ENCODE results near the gene FURIN.
"Not testable (repeated sequence)": the region's sequence is repeated elsewhere in the genome, so short reads cannot be mapped to it uniquely, and the experiment has no call there.

FURIN gene

DNA sequence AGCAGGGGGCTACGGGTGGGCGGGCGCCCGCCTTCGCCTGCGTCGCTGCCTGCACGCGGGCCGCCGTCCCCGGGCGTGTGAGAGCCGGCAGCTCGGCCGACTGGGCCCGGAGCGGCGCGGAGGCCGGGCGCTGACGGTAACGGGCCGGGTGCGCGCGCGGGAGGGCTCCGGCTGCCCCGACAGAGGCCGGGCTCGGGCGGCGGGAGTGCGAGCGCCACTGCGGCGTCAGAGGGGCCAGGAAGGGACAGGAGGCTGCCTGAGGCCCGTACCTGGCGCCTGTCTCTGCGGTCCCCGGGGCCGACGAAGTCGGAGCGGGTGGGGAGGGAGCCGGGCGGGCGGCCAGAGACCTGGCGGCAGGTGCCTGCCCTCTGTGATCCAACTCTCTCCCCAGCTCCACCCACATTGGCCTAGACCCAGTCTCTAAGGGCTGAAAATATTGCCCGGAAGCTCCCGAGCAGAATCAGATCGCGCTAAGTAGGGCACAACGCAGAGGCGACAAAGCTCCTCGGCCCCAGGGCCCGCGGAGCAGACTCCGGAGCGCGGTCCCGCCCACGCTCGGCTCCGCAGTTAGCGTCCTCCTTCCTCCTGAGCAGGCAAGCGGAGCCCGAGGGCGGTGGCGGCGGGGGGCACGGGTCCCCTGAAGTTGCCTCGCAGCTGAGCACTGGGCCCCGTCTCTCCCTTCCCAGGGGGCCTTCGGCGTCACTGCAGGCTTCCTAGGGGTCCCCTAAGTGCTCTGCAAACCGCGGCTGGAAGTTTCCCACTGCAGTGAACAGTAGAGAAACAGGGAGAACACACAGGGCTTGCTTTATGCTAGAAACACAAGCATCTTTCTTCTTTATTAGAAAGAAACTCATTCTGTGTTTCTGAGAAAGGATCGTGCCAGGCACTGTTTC lies 34.7 kb downstream of the FURIN start, which contains the start of gene MAN2A2:
Gene MAN2A2, plus strand, starts transcription at position 463 of the 893 bp plus-strand sequence. CDS start 906 bp downstream, outside the sequence.
- DNase-seq (ENCODE audit: low read depth in 2 of 2): peak; percentile 69 to 77

DNA sequence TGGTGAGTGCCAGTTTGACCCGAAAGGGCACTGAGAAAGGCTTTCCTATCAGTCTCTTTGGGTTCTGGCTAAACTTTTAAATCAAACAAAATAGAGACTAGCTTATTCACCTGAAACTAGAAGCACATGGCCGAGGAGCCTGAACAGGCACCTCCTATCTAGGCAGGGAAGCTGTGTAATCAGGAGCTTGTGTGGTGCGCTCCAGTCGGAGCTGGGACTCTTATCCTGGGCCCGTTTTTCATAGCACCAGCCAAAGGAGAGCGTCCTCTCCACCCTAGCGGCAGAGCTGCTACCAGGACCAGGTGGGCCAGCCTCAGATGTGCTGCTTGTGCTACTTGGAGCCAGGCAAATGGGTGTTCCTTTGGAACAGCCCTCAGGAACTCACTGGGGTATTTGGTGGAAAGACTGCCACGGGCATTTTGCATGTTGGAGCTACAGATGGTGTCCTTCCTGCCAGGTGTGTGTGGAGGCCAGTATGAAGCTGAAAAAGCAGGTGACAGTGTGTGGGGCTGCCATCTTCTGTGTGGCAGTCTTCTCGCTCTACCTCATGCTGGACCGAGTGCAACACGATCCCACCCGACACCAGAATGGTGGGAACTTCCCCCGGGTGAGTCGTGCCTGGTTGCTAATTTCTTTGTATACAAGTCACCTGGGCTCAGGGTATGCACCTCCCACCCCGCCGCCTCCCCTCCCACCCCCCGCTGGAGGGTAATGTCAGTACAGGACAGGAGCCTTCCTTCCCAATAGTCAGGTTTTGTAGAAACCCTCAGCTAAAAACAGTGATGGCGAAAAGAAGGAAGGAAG lies 35.5 kb downstream of the FURIN start:
- DNase-seq (ENCODE audit: low read depth in 2 of 2): no peak

DNA sequence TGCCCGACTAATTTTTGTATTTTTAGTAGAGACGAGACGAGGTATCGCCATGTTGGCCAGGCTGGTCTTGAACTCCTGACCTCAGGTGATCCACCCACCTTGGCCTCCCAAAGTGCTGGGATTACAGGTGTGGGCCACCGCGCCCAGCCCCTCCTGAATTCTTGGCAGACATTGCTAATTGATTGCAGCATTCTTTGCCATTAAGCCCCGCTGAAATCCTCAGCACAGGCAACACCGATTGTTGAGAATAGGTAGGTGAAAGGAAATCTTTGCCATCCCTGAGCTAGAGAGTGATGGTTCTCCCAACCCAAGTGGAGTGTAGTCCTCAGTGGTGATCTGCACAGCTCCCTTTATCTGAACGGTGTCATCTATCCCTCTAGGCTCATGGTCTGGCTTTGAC lies 36.4 kb downstream of the FURIN start:
- DNase-seq (ENCODE audit: low read depth in 2 of 2): no peak

DNA sequence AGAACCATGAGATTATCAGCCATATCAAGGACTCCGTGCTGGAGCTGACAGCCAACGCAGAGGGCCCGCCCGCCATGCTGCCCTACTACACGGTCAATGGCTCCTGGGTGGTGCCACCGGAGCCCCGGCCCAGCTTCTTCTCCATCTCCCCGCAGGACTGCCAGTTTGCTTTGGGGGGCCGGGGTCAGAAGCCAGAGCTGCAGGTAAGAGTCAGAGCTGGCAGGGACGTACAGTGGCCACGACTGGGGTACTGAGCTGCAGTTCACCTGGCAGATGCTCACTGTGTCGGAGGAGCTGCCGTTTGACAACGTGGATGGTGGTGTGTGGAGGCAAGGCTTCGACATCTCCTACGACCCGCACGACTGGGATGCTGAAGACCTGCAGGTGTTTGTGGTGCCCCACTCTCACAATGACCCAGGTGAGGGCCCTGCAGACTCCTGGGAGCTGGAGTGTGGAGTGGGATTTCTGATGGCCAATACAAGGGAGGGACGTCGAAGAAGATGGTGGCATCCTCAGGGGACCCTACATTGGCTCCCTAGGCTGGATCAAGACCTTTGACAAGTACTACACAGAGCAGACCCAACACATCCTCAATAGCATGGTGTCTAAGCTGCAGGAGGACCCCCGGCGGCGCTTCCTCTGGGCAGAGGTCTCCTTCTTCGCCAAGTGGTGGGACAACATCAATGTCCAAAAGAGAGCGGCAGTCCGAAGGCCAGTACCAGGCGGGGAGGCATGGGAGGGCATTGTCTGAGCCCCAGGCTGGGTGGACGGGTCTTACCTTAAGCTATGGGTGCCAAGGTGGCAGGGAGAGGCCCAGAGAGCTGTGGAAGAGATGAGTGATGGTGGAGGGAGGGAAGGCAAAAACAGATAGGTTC lies 37.2 kb downstream of the FURIN start:
- no peak for DNase-seq (ENCODE audit: low read depth in 2 of 2)

DNA sequence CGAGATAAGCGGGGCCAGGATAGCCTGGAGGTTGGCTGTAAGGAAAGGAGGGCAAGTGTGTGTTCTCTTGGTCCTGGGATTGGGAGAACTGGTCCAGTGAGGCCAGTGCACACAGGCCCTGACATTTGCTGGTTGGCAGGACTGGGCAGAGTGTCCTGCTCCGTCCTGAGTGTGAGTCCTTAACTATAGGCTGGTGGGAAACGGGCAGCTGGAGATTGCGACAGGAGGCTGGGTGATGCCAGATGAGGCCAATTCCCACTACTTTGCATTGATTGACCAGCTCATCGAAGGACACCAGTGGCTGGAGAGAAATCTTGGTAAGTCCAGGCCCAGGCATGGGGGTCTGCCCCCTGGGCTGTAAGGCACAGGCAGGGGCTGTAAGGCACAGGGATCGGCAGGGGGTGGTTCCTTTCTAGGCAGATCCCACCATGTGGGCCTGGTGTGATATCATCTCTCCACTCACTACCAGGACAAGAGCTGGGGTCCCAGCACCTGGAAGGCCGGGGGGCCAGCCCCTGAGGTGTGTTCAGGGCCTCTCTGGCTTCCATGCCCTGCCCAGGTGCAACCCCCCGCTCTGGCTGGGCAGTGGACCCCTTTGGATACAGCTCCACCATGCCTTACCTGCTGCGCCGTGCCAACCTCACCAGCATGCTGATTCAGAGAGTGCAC lies 37.9 kb downstream of the FURIN start:
- DNase-seq (ENCODE audit: low read depth in 2 of 2): no peak

DNA sequence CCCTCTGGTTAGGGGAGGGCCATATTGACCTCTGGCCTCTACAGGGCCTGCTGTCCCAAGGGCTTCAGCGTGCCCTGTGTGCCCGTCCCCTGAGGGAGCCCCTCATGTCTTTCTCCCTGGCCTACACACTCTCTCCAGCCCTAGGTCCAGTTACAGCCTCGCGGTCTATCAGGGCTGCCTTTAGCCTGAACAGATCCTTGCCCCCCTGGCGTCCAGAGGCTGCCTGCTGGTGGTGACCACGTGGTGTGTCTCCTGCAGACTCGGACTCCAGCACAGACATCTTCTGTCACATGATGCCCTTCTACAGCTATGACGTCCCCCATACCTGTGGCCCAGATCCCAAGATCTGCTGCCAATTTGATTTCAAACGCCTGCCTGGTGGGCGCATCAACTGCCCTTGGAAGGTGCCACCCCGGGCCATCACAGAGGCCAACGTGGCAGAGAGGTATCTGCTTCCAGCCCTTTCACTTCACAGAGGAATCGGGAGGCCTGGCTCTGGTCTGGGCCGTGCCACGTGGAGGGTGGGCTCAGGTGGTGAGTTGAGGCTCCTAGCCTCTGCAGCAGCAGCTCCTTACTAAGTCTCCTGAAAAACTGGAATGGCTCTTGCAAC lies 38.8 kb downstream of the FURIN start:
- DNase-seq (ENCODE audit: low read depth in 2 of 2): no peak

DNA sequence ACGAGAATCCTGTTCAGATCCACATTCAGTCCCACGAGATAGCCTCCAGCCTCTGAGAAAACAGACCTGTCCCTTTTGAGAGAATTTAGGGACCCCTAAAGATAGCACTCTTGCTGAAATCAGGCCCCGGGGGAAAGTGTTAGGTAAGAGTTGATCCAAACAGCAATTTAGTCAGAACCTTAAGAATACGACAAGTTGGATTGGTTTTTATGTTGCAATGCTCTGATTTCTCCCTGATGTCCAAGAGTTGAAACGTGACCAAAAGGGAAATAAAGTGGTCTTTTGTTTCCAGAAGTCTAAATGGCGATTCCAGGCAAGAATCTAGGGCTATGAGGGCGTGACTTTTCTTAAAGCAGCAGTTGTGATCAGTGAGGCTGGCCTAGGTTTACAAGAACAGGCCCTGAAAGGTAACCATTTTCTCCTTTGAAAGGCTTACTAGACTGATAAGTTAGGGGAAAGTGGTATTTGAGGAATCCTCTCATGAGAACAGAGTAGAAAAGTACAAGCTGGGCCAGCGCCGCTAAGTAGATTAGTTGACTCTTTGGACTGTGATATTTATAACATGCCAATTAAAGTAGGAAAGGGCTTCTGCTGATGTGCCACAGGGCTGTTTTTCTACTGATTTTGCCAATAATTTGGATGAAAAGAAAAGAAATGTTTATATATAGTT lies 39.6 kb downstream of the FURIN start:
- DNase-seq (ENCODE audit: low read depth in 2 of 2): no peak

DNA sequence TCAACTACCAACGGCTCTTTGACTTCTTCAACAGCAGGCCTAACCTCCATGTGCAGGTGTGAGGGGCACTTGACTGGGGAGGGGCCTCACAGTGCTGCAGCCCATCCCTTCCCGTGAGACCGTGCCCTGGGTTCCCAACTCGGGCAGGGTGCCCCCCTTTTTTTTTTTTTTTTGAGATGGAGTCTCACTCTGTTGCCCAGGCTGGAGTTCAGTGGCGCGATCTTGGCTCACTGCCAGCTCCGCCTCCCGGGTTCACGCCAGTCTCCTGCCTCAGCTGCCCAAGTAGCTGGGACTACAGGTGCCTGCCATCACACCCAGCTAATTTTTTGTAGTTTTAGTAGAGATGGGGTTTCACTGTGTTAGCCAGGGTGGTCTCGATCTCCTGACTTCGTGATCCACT lies 41.1 kb downstream of the FURIN start:
- not testable (repeated sequence) for DNase-seq (ENCODE audit: low read depth in 2 of 2)

DNA sequence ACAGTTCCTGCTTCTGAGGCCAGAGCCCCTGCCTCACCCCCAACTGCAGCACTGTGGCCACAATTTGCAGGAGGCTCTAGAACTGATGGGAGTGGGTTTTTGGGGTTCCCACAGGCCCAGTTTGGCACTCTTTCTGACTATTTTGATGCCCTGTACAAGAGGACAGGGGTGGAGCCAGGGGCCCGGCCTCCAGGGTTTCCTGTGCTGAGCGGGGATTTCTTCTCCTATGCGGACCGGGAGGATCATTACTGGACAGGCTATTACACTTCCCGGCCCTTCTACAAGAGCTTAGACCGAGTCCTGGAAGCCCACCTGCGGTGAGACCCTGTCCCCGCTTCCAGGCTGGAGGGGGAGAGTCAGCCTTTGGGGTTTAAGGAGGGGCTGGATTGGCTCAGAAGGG lies 41.6 kb downstream of the FURIN start:
- no peak for DNase-seq (ENCODE audit: low read depth in 2 of 2)

DNA sequence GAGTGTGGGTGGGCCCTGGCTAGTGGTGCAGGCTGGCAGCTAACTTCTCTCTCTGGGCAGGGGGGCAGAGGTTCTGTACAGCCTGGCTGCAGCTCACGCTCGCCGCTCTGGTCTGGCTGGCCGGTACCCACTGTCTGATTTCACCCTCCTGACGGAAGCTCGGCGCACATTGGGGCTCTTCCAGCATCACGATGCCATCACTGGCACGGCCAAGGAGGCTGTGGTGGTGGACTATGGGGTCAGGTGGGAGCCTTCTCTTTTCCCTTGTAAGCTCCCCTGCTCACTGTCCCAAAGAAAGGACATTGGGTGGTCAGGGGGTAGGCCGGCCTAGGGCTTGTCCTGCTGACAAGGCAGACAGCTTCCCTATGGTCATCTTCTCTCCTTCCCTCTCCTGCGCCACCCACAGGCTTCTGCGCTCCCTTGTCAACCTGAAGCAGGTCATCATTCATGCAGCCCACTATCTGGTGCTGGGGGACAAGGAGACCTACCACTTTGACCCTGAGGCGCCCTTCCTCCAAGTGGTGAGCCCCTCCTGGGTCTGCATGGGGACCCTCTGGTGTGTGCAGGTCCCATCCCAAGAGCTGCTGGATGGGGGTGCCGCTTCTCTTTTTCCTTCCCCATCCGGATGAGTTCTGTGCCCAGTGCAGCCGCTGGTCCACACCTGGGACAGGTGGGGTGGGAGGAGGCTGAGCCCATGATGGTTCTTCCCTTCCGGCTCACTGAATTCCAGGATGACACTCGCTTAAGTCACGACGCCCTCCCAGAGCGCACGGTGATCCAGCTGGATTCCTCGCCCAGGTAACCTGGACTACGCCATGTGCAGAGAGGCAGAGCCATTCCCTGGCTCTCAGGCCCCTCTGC lies 42.3 kb downstream of the FURIN start:
- DNase-seq (ENCODE audit: low read depth in 2 of 2): no peak

DNA sequence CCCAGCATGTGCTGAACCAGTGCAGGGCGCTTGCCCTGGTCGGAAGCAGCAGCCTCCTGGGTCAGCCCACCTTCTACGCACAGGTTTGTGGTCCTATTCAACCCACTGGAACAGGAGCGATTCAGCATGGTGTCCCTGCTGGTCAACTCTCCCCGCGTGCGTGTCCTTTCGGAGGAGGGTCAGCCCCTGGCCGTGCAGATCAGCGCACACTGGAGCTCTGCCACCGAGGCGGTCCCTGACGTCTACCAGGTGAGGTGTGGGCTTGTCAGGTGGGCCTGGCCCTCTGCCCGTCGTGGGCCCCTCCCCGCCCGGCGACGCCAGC lies 42.9 kb downstream of the FURIN start:
- no peak for DNase-seq (ENCODE audit: low read depth in 2 of 2)

DNA sequence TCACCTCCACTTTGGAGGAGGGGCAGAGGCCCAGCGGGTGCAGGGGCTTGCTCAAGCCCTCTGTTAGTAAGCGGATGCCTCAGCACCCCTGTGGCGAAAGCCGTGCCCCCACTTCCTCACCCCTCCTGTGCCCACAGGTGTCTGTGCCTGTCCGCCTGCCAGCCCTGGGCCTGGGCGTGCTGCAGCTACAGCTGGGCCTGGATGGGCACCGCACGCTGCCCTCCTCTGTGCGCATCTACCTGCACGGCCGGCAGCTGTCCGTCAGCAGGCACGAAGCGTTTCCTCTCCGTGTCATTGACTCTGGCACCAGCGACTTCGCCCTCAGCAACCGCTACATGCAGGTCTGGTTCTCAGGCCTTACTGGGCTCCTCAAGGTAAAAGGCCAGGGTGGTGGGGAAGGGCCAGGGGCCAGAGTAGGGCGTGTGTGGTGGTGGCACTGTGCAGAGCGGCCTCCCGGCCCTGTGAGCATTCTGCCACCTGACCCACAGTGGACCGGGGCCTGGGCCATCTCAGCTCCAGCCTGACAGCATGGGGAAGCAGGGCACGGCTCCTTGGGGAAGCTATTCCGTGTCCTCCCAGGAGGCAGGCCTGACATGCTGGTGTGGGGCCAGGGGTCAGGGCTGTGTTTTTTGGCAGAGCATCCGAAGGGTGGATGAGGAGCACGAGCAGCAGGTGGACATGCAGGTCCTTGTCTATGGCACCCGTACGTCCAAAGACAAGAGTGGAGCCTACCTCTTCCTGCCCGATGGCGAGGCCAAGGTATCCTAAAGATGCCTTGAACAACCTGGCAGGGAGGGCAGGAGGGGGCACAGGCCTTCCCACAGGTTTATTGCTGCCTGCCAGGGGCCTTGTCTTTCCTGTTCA lies 43.8 kb downstream of the FURIN start:
- DNase-seq (ENCODE audit: low read depth in 2 of 2): no peak

DNA sequence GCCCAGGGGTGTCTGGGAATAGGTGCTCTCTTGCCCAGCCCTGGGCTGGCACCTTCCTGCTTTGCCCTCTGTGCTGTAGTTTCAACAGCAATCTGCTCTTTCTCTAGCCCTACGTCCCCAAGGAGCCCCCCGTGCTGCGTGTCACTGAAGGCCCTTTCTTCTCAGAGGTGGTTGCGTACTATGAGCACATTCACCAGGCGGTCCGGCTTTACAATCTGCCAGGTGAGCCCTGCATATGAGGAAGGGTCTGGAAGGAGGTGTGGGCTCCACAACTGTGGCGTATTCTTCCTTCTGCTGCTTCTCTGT lies 44.3 kb downstream of the FURIN start:
- no peak for DNase-seq (ENCODE audit: low read depth in 2 of 2)

DNA sequence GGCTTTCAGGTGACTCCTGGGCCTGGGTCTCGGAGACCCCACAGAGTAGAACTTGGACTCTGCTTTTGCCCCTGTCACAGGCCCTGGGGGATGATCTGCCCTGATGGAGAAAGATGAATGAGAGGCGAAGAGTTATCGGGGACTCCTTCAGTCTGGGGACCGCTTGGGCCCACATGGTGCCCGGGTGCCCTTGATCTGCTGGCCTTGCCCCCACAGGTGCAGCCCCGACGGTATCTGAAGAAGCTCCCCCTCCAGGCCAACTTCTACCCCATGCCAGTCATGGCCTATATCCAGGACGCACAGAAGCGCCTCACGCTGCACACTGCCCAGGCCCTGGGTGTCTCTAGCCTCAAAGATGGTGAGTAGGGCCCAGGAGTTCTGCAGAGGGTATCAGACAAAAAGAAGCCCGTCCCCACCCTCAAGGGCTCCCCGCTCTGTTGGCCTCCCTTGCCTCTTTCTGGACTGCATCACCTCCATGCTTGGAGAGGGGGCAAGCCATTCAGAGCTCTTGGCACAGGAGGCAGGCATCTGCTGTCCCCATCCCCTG lies 45.1 kb downstream of the FURIN start:
- no peak for DNase-seq (ENCODE audit: low read depth in 2 of 2)

DNA sequence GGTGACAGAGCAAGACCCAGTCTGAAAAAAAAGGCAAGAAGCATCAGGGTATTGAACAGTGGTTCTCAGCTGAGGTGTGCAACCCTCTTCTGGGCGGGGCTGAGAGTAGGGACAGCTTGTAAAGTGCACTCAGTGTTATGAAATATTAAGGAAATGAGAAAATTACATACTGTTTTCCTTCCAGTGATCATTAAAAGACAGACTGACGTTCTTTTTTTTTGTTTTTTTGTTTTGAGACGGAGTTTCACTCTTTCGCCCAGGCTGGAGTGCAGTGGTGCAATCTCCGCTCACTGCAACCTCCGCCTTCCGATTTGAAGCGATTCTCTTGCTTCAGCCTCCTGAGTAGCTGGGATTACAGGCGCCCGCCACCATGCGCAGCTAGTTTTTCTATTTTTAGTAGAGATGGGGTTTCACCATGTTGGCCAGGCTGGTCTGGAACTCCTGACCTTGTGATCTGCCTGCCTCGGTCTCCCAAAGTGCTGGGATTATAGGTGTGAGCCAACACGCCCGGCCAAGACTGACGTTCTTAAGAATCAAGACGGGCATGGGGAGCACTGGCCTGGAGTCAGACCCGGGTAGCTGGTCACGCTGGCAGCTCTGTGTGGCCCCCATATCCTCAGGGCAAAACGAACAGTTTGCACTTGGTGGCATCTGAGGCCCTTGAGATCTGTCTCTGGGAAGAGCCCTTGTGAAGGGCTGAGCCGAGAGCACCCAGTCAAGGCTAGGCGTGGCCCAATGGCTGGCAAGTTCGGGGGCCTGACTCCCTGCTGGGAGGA lies 46.1 kb downstream of the FURIN start:
- no peak for DNase-seq (ENCODE audit: low read depth in 2 of 2)

DNA sequence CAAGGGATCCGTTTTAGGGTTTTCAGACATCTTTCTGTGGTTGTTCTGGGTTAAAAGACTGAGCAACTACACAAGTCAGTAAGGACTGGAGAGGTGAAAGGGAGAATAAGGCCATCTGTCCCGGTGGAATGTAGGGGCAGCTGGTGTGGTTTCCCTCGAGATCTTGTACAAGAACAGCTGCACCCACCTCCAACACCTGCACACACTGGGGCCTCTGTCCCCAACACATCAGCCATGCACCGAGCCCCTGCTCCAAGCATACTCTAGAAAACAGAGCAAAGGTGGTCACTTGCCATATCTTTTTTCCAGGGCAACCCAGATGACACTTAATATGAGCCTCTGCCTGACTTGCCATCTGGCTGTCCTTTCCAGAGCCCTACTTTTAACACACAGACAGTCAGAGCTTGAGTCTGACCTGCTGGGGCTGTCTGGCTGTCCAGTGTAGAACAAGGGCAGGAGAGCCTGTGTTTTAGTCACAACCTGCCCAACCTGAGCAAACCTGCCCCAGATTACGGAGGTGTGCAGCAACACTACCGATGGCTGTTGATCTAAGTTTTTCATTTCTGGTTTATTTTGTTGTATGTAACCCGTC lies 46.9 kb downstream of the FURIN start:
- no peak for DNase-seq (ENCODE audit: low read depth in 2 of 2)

DNA sequence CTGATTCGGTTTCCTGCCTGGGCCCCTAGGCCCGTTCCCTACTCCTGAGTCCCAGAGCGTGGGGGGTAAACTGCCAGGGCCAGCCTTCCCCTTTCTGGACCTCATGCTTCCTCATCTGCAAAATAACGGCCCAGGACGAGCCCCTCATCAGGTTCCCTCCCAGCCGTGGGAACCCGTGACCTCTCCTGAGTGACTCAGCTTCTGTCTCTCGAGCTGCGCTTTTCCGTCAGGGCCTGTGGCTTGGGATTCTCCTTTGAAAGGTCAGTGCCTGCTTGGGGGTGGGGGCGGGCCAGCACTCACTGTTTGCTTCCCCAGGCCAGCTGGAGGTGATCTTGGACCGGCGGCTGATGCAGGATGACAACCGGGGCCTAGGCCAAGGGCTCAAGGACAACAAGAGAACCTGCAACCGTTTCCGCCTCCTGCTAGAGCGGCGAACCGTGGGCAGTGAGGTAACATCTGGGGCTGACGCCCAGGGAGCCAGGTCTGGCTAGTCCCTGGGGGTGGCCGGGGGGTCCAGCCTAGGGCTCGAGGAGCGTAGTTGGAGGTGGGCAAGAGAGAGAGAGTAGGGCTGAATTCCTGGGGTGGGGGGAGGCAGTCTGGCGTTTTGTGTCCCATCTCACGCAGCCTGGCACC lies 47.5 kb downstream of the FURIN start:
- DNase-seq (ENCODE audit: low read depth in 2 of 2): no peak

All from stimulated activated CD8-positive, alpha-beta memory T cell treated with anti-CD3 and anti-CD28 coated beads, Interleukin-2, amount 100 ng/mL, for 48 hours (primary cell).